ENCODE measurements around the gene RIPOR3.
"Not testable (repeated sequence)": the region's sequence is repeated elsewhere in the genome, so short reads cannot be mapped to it uniquely, and the experiment has no call there.

Gene RIPOR3

GRCh38 chr20:50682065-50682464 lies 9.3 kb downstream of the RIPOR3 start:
- no peak for DNase-seq (ENCODE audit: low read depth)
- no peak overlapping the region for H3K4me3 ChIP-seq (ENCODE audit: low read depth, low read length)
- TF ChIP-seq CTCF (IDR thresholded peaks at IDR 0.05; ENCODE audit: low read depth, low read length, missing control alignments) = no peak

DNA sequence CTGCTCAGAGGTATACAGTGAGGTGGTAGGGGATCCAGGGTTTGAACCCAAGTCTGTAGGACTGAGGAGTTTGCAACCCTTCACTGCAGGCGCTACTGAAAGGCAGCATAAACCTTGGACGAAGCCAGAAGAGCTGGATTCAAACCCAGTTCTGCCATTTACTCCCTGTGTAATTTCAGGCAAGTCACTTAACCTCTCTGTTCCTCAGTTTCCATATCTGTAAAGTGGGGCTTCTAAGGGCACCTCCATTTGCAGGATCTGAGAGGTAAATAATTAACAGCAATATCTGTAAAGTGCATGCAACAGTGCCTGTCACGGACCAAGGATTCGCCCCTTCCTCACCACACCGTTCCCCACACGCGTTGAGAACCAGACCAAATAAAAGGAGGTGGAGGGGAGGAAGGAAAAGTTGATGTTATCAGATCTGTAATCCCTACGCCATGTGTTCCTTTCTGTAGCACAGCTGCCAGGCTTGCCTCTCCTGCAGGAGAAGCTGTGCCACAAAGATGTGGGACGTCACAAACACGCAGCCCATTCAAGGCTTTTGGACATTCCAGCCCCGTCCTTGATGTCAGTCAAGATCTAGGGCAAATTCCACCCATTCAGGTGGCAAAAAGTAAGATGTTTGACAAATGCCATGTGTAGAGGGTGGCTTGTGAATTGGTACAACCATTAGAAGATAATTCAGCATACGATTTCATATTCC lies 9.8 kb downstream of the RIPOR3 start:
- H3K4me3 ChIP-seq (ENCODE audit: low read depth, low read length) = no peak overlapping the region
- TF ChIP-seq CTCF (IDR thresholded peaks at IDR 0.05; ENCODE audit: low read depth, low read length, missing control alignments) = no peak
- DNase-seq (ENCODE audit: low read depth) = no peak

DNA sequence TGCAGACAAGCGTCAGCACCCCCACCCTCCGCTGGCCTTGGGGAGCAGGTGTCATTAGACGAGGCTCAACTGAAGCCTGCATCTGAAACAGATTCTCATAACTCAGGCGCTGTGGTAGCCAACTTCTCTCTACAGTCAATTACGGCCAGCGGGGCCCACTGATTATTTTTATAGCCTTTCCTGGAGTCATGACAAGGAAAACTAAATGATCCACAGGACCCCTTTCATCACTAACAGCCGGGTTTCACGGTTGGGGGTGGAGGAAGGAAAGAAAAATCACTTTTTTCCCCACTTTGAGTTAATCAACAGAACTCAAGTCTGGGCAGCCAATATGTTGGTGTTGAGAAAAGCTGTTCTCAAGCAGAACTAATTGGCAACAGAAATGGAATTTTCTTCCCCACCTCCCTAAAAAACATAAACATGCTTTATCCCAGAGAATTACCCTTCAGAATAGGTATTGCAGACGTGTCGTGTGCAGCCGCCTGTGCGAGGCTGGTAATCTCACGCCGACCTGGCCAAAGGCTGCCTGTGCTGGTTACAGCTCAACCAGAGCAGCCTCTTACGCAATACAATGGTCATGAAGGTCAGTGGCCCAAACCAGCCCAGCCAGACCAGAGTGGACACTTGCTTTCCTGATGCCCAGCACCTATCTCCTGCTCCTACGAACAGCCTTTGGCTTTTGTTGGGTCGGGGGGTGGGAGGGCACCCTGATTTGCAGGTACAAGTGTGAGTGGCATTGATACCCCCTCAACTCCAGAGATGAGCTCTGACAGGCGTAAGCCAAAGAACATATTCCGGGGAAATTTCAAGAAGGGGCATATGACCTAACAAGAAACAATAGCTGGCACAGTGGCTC lies 11.0 kb downstream of the RIPOR3 start:
- no peak for DNase-seq (ENCODE audit: low read depth)
- no peak for TF ChIP-seq CTCF (IDR thresholded peaks at IDR 0.05; ENCODE audit: low read depth, low read length, missing control alignments)
- no peak overlapping the region for H3K4me3 ChIP-seq (ENCODE audit: low read depth, low read length)

DNA sequence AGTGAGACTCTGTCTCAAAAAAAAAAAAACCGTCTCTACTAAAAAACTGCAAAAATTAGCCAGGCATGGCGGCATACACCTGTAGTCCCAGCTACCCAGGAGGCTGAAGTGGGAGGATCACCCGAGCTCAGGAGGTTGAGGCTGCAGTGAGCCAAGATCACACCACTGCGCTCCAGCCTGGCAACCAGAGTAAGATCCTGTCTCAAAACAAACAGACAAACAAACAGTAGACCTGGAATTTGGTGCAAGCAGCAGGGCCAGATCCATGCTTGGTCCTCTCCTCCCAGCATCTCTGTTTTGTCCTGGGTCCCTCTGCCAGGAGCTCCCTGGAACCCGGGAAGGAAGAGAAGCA lies 11.6 kb downstream of the RIPOR3 start:
- no peak overlapping the region for H3K4me3 ChIP-seq (ENCODE audit: low read depth, low read length)
- no peak for TF ChIP-seq CTCF (IDR thresholded peaks at IDR 0.05; ENCODE audit: low read depth, low read length, missing control alignments)
- no peak for DNase-seq (ENCODE audit: low read depth)

- no peak for DNase-seq (ENCODE audit: low read depth)
- no peak overlapping the region for H3K4me3 ChIP-seq (ENCODE audit: low read depth, low read length)
- TF ChIP-seq CTCF (IDR thresholded peaks at IDR 0.05; ENCODE audit: low read depth, low read length, missing control alignments) = no peak
Measured at GRCh38 chr20:50678169-50678898, 13.0 kb downstream of the RIPOR3 start.

- no peak overlapping the region for H3K4me3 ChIP-seq (ENCODE audit: low read depth, low read length)
- no peak for TF ChIP-seq CTCF (IDR thresholded peaks at IDR 0.05; ENCODE audit: low read depth, low read length, missing control alignments)
- no peak for DNase-seq (ENCODE audit: low read depth)
Measured at GRCh38 chr20:50676858-50677257, 14.5 kb downstream of the RIPOR3 start.

DNA sequence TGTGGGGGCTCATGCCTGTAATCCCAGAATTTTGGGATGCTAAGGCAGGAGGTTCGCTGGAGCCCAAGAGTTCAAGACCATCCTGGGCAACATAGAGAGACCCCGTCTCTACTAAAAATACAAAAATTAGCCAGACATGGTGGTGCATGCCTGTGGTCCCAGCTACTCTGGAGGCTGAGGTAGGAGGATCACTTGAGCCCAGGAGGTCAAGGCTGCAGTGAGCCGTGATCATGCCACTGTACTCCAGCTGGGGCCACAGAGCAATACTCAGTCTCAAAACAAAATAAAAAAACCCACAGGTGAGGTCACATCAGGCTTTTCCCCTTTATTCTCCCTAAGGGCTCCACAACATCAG lies 15.0 kb downstream of the RIPOR3 start:
- not testable (repeated sequence) for H3K4me3 ChIP-seq (ENCODE audit: low read depth, low read length); DNase-seq (ENCODE audit: low read depth)

Data from GM12864 (cell line).